CD4-positive, alpha-beta T cell treated with Interleukin-15 for 4 hours (primary cell): Measurements from ENCODE around the gene PPP3CA.
A peak's percentile ranks its signal among the peaks of the same experiment; 100 is the strongest.

Source experiments
- DNase-seq: peaks from one replicate; pipeline ENCODE4 v3.0.0-alpha.2; 2020; ENCODE audit warnings: low spot score

The PPP3CA gene

GRCh38 chr4:101331017-101331416 is 16.3 kb downstream of the PPP3CA start:
- no peak for DNase-seq

DNA sequence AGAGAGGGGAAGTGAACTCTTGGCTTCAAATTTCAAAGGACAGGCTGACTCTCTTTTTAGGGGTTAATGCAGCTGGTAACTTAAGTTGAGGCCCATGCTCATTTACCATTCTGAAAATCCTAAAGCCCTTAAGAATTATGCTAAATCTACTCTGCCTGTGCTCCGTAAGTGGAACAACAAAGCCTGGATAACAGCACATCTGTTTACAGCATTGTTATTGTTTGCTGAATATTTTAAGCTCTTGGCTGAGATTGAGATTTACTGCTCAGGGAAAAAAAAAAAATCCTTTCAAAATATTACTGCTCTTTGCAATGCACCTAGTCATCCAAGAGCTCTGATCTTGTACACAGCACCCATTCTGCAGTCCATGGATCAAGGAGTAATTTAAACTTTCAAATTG is 17.7 kb downstream of the PPP3CA start:
- DNase-seq: no peak

DNA sequence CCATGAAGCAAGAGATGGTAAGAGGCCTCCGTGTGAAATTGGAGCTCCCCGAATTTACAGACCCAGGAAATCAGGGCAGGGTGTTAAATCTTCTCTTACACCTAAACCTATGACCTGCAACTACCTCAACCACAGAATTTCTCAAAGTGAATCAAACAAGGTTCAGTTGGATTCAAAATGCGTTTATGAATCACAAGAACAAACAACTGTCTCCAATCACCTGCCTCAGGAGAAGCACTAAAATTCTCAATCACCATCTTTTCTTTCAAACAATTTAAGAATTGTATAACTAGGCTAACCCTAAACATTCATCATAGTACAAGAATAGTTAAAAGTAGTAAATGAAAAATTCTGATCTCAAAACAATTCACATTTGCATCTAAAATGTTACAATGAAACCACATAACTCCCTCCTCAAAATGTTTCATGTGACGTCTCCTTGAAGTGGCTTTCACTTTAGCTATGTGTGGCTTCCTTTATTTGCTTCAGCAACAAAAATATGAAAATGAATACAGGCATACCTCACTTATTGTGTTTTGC is 19.2 kb downstream of the PPP3CA start:
- peak; percentile 51 for DNase-seq

- DNase-seq: no peak
These were observed 20.8 kb downstream of the PPP3CA start for GRCh38 chr4:101326576-101326975.

DNA sequence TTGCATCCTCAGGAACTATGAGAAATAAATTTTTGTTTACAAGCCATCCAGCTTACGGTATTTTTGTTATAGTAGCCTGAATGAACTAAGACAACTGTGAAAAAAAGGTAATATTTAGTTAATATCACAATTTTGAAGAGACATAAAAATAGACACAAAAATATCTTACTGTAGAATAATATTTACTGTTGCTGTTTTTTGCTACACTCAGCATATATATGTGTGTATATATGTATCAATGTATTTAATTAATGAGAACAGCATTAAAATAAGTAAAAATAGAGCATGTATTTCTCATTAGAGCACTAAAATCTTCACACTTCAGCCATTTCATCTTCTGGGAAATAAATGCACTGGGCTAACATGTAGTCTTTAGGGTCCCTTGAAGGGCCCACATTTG is 24.6 kb downstream of the PPP3CA start:
- no peak for DNase-seq

DNA sequence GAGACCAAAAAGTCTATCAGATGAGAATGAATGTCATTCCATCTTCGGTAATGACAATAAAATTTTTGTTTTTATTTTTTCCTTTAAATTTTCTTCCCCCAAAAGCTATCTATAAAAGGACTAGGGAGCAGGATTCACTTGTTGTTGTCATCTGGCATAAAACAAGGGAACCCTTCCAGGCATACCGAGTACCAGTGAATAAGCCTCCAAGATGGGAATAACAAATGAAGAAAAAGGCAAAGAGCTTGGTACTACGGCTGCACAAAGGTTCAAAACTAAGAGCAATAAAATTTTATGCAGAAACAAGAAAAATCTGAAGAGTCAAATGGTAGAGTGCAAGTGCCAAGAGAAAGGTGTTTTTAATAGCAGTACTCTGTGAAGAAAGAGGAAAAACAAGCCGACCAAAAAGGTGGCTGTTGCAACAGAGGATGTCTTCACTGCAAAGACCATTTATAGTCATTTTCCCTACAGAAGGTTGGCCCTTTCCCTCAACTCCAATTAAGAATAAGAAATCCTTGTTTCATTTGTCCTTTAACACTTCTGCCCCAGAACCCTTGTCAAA is 25.8 kb downstream of the PPP3CA start:
- DNase-seq: no peak

GRCh38 chr4:101315786-101316185 is 31.5 kb downstream of the PPP3CA start:
- DNase-seq: no peak

DNA sequence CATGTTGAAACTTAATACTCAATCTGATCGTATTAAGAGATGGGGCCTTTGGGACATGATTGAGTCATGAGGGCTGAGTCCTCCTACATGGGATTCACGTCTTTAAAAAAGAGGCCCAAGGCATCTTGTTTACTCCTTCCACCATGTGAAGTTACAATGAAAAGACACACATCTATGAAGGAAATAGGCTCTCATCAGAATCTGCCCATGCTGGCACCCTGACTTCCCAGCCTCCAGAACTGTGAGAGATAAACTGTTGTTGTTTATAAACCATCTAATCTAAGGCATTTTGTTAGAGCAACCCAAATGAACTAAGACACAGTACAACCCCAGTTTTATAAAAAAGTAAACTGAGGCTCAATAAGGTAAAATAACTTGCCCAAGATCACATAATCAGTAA is 32.3 kb downstream of the PPP3CA start:
- no peak for DNase-seq

DNA sequence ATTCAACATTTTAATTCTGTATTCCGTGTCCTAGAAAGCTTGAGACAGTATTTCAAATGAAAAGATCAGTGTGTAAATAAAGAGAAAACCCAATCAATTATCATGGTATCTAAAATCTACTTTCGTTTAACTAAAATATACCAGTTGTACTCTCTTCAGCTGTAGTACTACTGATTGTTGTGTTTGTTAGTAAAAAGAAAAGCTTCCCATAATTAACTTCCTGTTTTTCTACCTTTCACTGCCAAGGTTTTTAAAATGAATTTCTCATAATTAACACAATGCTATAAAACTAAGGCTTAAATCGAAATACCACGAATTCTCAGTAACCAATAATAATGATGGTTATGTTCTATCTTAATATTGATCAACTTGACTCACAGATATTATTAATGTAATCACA is 37.4 kb downstream of the PPP3CA start:
- no peak for DNase-seq

DNA sequence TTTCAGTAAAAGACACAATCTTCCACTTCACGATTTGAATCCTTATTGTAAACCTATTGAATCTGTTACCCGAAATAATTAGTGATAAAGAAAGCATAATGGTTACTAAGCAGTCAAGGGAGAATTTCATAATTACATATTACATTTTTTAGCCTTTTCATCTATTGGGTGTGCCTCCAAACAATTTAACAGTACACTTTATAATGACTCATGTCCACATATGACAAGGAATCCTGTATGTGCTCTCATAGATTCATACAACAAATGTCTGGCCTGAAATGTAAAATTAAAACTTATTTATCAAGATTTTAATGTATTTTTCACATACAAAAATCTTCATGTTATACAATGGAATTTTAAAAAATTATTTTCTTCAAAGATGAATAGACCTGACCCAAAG is 39.4 kb downstream of the PPP3CA start:
- DNase-seq: no peak

- DNase-seq: no peak
These were observed 40.3 kb downstream of the PPP3CA start for GRCh38 chr4:101306764-101307615.

DNA sequence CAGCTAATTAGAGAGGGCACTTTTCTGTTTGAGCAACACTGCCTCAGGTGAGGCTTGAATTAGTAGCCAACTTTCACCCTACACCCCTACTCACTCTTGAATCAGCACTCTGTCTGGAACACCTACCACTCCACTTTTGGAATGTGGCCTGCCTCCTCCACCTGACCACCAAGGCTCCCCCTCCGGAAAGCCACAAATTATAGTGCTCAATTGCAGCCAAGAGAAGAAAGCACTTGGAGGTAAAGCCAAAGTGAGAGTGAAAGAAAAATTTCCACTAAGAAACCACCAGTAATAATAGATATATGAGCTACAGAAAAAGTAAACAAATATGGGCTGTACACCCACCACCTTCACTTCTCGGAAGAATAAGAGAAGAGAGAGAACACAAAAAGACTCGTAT is 41.1 kb downstream of the PPP3CA start:
- DNase-seq: no peak

DNA sequence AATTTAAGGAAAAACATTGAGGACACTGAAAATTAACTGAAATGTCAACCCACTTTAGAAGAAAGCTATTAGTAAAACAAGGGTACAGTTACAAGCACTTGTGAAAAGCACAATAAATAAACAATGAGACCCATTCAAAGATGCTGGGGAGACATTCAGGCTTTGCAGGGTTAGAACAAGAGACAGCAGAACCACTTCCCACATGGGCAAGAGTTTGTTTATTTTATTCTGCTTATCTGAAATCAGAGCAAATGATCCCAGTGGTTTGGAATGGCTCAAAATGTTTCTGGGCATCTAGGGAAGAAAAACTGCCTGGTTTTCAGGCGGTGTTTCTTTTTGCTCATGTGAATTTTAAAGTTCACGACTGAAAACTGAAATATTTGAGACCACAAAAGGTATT is 42.4 kb downstream of the PPP3CA start:
- no peak for DNase-seq

DNA sequence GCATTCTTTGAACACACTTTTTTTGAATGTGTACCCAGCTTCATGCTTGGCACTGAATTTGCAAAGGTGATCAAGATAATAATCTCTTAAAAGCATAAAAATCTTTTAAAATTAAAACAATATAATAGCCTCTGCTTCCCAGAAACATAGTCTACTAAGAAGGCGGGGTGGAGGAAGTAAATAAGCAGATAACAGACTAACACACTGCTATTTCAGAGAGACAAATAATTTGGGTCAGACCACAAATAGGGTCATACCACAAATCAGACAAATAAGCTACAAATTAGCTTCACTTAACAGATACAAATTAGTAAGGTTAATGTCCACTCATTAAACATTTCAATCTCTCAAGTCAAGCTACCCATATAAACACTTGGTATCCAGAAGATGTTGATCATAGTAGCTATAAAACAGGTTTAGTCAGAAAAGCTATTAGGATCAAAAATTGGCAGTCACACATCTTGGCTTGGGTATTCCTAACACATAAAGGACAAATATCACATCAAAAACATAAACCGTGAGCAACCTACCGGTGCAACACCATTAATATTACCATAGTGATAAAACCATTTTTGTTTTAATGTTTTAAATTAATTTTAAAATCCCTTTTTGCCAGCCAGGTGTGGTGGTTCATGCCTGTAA is 47.3 kb downstream of the PPP3CA start:
- no peak for DNase-seq

- no peak for DNase-seq
These were observed 48.3 kb downstream of the PPP3CA start for GRCh38 chr4:101299021-101299420.

DNA sequence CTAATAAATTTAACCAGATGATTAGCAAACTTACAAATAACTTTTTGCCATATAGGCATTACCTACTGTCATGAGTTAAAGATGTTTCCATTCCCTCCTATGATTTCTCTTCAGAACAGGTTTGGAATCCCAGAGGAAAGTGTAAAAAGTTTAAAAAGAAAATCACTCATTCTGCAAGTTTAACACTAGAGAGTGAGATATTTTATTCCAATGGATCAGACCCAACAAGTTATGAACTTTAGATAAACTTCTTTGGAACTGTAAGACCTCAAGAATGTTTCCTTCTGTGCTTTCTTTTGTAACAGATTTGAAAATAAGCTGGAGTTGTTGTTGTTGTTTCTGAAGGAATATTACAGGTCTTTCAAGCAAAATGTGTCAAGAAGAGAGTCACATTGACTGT is 51.6 kb downstream of the PPP3CA start:
- DNase-seq: no peak

- no peak for DNase-seq
These were observed 52.7 kb downstream of the PPP3CA start for GRCh38 chr4:101294597-101294996.

- no peak for DNase-seq
These were observed 54.4 kb downstream of the PPP3CA start for GRCh38 chr4:101292901-101293300.

DNA sequence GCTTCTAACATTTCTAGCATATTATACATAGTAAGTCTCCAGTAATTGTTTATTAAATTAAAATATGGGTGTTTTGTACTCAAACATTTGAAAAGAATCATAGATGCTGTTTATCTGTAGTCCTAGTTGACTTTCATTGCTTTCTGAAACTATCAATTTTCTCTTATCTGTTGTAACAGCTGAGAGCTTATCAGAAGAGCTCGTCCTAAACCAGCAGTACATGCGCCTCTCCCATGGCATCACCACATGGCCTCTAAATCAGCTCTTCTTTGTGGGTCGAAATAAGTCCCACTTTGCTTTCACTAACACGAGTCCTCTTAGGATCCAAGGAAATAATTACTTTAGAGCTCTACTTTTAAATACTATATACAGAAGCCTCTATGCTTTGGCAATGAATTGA is 55.1 kb downstream of the PPP3CA start:
- no peak for DNase-seq

- no peak for DNase-seq
These were observed 56.1 kb downstream of the PPP3CA start for GRCh38 chr4:101291198-101291597.

DNA sequence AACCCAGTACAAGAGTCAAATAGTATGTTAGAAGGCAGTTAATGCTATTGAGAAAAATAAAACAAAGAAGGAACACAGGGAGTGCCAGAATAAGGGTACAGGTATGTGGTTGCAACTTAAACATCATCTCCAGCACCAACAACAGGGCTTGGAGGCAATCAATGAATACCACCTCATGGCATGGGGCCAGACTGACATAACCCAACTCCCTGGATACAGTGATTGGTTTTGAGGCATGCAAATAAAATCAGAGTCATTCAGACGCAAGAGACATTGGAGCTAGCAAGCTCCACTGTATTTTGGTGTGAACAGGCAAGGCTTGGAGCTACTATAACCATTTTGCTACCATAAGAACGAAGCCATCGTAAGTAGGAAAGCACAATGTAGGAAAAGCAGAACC is 56.7 kb downstream of the PPP3CA start:
- DNase-seq: no peak

- no peak for DNase-seq
These were observed 58.0 kb downstream of the PPP3CA start for GRCh38 chr4:101289306-101289705.
